ENCODE results near the gene NFKB1.
"Not testable (repeated sequence)": the region's sequence is repeated elsewhere in the genome, so short reads cannot be mapped to it uniquely, and the experiment has no call there.

Gene NFKB1

DNA sequence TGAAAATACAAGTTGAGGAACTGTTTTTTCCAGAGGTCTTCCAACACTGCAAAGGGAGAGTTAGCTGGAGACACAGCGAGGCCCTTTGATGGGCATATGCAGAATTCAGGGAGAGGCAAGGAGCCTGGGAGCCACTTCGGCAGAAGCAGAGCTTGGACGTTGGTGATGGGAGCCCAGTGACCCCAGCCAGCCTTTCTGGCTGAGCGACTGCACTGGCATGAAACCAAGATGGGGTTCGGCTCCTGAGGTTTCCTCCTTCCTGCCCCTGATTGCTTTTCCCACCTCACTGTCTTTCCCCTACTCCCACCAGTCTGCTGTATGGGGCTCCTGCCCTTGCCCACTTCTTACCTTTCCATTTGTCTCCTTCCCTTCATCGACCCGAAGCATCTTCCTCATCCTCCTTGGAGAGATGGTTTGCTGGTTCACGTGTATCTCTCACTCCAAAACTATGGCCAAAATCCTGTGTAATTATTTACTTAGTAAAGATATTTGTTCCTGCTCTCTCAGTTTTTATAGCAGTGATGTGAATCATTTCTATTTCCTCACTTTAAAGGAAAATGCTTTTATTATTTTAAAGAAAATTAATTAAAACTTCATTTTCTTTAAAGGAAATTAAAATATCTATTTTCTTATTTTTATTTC lies 100.5 kb downstream of the NFKB1 start:
- no peak for DNase-seq

DNA sequence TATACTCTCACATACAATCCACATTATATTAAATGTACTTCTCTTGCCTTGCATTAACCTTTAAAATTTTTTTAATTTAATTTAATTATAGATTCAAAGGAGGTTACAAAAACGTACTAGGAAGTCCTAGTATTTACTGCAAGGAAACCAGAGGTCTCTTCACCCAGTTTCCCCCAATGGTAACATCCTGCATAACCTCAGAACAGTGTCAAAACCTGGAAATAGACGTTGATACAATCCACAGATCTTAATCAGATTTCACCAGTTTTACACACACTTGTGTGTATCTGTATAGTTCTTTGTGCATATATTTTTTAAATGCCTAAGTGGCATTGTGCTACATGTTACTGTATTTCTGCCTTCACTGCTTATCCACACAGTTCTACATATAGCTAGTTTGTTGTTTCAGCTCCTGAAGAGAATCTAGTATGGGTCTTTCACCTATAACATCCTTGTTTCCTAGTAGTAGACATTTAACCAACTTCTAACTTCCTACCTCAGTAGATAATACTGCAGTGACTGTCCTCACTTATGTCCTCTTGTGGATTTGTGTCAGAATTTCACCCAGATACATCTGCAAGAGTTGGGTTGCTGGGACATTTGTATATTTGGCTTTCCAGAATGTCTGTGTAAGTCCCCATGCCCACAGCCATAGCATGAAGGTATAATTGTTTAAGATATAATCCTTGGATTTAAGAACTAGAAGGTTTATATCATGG lies 103.2 kb downstream of the NFKB1 start:
- DNase-seq = no peak

DNA sequence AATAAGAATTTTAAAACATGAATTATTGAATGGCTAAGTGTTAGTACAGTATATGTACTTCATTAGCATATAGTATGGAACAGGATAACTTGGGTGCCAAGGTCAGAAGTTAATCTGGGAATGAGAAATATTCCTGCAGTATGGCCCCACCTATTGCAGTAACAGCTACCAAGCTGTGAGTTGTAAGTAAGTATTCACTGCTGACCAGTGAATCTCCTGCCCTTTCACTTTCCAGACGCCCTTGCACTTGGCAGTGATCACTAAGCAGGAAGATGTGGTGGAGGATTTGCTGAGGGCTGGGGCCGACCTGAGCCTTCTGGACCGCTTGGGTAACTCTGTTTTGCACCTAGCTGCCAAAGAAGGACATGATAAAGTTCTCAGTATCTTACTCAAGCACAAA lies 105.1 kb downstream of the NFKB1 start:
- no peak for DNase-seq

DNA sequence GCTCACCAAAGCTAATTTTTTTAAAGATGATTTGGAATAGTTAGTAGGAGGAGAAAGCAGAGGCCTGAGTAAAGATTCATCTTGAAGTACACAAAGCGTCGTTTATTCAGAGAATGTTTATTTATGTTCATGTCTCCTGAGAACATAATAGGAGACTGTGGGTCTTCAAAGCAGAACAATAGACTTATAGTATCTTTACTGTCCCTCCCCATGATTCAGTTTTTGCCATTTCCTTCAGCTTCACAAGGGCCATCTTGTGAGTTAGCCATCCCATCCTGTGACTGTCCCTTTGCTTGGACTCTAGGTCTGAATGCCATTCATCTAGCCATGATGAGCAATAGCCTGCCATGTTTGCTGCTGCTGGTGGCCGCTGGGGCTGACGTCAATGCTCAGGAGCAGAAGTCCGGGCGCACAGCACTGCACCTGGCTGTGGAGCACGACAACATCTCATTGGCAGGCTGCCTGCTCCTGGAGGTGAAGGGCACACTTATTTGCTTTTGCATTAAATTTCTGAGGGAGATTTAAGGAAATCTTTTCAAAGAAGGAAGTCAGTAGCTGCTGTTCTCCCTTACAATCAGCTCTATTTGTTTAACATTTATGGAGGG lies 105.8 kb downstream of the NFKB1 start:
- DNase-seq = no peak

DNA sequence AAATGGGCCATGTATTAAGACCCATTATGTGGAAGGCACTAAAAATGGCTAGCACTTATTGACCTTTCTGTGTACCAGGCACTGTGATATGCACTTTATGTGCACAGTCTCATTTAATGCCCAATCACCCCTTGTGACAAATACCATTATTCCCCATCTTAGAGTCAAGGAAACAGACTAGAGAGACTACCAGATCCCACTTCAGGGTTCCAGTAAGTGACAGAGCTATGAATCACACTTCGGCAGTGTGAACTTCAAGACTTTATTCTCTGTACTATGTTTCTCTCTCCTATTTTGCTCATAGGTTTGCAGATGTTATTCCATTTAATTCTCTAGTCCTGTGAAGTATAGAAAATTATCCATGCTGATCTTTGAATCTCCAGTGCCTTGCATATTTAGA lies 107.0 kb downstream of the NFKB1 start:
- DNase-seq = no peak

DNA sequence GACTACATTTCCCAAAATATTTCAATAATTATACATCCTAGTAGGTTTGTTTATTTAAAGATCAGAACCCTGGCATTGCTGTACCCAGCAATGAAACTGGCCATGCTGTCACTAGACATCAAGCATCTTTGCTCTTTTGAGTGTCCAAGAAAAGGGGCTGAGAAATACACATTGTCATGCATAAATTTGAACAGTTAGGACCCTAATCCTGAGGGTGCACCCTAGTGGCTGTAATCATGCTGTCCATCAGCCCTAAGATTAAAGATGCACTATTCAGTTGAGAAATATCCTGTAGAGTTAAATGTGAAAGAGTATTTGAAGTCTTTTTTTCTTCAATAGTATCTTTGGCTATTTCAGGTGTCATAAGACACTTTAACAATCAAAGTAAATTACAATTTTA lies 108.8 kb downstream of the NFKB1 start:
- no peak for DNase-seq

DNA sequence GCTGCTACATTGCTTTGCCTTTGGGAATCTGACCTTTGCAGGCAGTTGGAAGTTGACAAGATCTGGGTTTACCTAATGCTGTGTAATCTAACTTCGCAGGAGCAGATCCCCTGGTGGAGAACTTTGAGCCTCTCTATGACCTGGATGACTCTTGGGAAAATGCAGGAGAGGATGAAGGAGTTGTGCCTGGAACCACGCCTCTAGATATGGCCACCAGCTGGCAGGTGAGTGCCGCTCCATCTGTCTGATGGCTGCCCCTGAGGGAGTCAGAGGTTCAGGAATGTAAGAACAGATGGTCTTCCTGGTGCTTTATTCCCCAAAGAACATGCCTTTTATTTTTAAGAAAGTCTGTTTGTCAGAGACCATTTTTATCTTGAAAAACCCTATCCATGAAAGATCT lies 109.3 kb downstream of the NFKB1 start:
- no peak for DNase-seq

DNA sequence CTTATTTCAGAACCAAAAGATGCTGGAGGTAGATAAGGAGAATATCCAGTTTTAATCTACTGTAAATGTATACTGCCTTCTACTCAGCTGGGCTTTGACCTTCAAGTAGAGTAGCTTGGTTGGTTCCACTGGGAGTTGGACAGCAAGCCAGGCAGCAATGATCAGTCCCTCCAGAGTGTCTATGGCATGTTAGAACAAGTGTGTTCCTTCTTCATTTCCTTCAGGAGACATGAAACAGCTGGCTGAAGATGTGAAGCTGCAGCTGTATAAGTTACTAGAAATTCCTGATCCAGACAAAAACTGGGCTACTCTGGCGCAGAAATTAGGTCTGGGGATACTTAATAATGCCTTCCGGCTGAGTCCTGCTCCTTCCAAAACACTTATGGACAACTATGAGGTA lies 111.1 kb downstream of the NFKB1 start:
- no peak for DNase-seq

DNA sequence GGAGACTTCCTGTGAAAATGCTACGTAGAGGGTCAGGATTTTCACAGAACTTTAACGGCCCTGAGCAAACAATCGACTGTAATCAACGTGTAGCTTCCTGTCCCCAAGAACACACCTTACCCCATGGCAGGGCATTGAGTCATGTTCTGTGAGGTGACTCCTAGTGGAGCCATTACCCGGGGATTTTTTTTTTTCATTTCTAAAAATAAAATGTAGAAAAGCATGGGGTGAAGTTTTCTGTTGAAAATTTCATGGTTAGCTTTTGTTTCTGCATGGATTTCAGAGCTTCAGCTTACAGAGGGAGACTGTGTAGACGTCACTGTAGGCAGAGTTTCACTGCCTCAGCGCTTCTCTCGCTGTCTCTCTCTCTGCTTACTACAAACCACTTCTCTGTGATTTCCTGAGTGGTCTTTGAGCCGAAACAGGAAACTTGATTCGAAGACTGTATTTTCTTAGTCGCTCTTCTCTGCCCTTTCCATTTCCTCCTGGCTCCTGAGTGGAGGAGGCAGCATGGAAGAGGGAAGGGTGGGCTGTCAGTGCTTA lies 111.7 kb downstream of the NFKB1 start:
- DNase-seq = peak; percentile 5 to 71 (median 40)

DNA sequence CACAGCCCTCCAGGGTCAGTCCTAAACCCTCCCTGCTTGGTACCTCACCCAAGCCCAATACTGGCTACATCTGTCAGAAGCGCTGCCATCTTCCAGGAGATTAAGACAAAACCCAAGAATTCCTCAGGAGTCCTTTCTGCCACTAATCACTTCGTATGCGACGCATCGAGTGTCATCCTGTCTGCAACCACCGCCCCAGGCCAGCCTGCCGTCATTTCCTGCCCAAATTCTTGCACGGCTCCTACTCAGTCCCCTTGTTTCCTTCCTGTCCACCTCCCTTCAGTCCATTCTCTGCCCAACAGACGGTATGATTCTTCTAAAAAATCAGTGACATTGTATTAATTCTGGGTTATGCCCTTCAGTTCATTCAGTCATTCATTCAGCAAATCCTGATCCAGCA lies 113.6 kb downstream of the NFKB1 start:
- peak in 1 of 6 experiments; percentile 3 for DNase-seq

DNA sequence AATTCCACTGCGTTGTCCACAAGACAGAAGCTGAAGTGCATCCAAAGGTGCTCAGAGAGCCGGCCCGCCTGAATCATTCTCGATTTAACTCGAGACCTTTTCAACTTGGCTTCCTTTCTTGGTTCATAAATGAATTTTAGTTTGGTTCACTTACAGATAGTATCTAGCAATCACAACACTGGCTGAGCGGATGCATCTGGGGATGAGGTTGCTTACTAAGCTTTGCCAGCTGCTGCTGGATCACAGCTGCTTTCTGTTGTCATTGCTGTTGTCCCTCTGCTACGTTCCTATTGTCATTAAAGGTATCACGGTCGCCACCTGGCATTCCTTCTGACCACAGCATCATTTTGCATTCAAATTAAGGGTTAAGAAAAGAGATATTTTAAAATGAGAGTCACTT lies 115.5 kb downstream of the NFKB1 start:
- no peak for DNase-seq

DNA sequence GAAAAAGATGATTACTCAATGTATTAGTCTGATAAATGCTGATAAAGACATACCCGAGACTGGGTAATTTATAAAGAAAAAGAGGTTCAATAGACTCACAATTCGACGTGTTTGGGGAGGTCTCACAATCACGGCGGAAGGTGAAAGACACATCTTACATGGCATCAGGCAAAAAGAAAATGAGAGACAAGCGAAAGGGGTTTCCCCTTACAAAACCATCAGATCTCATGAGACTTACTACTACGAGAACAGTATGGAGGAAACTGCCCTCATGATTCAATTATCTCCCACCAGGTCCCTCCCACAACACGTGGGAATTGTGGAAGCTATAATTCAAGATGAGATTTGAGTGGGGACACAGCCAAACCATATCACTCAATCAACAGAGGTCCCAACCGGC lies 117.9 kb downstream of the NFKB1 start:
- not testable (repeated sequence) for DNase-seq

DNA sequence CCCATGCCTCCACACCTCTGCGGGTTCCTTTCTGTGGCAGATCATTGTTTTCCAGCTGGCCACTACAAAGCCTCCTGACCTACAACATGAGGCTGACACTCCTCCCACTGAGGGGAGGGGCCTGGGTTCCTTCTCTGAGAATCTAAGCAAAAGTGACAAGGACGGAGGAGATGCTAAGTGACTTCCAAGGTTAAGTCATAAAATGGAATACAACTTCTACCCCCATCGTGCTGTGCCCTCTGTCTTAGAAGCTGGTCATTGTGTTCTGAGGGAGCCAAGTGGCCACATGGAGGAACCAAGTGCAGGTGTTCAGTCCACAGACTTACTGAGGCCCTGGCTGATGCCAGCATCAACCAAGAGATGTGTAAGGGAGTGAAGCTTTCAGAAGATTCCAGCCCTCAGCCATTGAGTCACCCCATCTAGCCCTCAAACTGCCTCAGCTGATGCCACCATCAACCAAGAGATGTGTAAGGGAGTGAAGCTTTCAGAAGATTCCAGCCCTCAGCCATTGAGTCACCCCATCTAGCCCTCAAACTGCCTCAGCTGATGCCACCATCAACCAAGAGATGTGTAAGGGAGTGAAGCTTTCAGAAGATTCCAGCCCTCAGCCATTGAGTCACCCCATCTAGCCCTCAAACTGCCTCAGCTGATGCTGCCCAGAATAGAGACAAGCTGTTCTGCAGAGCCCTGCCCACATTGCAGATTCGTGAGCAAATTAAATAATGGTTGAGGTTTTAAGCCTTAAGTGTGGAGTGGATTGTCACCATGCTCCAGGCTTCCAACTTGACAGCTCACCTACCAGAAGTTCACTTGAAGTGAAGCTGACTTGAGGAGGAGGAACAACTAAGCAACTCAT lies 118.8 kb downstream of the NFKB1 start:
- DNase-seq = not testable (repeated sequence)

DNA sequence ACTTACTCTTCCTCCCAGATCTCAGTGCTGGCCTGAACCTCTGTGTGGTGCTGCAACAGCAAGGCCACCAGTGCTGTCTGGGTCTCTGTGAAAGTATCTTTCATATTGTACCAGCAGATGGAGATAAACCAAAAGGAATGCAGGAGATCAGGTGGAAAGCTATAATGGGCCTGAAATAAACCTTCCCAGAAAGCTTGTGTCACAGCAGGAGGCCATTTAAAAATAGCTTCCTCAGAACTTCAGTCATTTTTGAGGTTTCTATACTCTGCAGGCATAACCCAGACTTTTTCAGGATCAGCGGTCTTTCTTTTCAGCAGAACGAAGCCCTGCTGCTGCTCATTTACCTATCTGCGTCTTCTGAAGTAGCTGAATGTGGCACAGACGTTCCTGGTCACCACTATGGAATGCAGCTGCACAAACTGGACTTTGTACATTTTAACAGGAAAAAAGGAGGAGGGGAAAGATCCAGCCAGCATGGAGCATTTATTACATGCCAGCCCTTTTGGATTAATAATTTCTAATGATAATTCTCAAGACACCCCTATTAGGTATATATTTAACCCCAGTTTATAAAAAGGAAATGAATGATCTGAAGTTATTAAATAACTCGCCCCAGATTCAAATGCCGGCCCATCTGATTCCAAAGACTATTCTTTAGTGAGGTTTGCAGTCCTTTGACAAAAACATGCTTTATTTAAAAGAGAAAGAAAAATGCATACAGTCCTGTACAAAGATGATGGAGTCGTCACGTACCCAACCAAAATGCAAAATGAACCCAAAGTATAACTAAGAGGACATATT lies 119.7 kb downstream of the NFKB1 start:
- DNase-seq = peak in 2 of 6 experiments; percentile 18 to 36

DNA sequence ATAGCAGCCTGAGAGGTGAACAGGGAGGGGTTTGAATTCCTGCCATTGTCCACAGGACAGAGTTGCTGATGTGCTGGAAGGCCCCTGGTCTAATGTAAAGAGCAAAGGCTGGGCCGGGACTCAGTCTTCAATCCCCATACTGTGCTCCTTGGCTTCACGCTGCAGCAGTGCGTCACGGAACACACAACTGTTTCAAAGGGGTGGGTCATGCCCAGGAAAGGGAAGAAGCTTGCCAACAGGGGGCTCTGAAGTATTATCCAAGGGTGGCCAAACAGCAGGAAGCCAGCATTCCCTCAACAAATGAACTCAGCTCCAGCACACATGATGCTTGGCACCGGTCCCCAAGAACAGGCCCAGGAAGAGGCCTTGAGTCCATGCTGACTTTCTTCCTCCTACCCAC lies 122.5 kb downstream of the NFKB1 start:
- DNase-seq = no peak

DNA sequence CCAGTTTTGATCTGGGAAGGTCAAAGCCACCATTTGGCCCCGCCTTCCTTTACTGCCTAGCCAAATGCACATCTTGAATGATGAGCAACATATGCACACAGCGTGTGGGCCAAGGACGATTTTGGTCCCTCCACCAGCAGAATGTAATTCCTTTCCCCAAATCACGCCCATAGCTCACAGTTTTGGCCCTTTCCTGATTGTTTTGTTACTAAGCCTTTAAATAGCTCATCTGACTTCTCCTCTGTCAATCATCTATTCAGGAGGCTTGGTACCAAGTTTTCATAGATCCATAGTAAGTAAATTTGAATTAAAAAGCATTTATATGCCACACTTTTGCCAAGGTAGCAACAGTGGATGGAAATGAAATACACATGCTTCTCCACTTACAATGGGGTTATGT lies 123.3 kb downstream of the NFKB1 start:
- DNase-seq = no peak

DNA sequence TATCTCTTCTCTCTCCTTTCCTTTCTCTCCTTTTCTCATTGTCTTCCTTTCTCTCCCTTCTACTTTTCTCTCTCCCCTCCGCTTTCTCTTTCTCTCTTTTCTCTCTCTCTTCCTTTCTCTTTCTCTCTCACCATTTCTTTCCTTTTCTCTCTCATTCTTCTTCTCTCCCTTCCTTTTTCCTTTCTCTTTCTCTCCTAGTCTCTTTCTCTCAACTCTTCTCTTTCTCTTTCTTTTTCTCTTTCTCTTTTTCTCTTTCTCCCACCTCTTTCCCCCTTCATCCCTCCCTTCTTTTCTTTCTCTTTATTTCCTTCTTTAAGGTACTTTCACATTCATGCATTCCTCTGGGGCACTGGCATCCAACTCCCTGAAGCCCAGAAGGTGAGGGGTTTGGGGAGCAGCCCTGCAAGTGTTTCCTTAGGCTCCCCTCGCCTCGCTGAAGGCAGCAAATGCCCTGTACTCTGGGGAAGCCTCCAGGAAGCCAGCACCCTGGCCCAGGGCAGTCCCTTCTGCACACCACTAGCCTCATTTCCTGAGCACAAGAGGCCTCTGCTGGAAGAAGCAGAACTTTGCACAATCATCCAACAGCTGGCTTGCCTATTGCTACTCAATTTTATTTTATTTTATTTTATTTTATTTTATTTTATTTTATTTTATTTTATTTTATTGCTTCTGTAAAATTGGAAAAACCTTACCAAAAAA lies 124.2 kb downstream of the NFKB1 start:
- DNase-seq = peak in 5 of 6 experiments; percentile 43 to 73 (median 53)

DNA sequence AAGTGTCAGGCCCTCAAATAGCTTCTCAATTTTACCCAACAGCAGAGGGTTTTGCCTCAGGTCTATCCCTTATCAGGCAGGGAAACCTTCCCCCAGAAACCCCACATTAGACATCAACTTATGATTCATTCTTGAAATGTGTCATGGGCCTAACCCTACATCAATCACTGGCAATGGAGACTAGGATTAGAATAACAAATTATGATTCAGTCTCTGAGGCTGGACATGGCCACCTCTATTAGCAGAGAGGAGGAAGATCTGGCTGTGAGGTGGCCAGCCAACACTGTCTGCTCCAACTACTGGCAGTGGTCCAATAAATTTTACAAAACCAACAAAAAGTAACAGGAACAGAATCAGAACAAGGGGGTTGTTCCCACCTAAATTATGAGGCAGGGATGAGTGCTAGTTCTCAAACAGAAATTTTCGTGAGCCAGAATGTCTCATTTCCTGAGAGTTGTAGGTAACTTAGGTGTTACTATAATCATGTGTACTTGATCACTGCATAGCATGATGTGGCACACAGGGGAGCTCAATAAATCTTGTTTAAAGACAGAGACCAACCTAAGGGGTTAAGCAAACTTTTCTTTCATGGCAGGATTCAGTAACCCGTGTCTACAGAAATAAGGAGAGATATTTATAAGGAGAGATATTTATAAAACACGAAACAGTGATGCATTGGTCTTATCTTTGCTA lies 126.8 kb downstream of the NFKB1 start:
- no peak for DNase-seq

DNA sequence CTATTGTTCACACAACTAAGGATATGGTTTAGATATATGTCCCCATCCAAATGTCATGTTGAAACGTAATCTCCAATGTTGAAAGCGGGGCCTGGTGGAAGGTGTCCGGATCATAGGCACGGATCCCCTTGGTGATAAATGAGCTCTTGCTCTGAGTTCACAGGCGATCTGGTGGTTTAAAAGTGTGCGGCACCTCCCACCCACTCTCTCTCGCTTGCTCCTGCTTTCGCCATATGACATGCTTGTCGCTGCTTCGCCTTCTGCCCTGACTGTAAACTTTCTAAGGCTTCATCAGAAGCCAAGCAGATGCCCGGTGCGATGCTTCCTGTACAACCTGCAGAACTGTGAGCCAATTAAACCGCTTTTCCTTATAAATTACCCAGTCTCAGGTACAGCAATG lies 128.5 kb downstream of the NFKB1 start:
- DNase-seq = no peak

DNA sequence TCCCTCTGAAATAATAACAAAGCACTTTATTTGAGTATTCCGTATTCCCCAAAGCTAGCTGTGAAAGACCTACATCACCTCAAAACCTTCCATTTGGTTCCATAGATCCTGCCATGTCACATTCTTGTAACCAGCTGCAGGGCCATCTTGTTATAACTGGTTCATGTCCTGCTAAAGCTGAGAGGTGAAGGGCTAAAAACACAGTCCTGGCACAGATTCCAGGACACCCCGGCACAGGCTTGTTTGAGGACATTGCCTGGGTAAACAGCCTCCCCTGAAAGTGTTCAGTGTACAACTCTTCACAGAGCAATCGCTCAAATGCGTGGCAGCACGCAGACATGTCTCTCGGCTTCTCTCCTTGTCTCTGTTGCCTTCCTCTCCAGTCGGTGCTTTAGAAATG lies 130.5 kb downstream of the NFKB1 start:
- DNase-seq = no peak

All from stimulated activated naive CD4-positive, alpha-beta T cell (primary cell).